ENCODE measurements around the gene FGF2.

The FGF2 gene

GRCh38 chr4:122914292-122914904 lies 87.8 kb downstream of the FGF2 start:
- Histone ChIP-seq H2BK15ac (ENCODE audit: low read length) (no peak overlapping the region), H3K4me2 (ENCODE audit: insufficient read depth, low read length, poor library complexity, severe bottlenecking) (no peak overlapping the region), H2AFZ (ENCODE audit: low read length) (no peak overlapping the region), H3K27me3 (ENCODE audit: control insufficient read depth in 3 of 3, insufficient read depth in 3 of 3, low read depth in 1 of 3, low read length in 3 of 3) (no peaks in the 10 kb centered on the region), H2BK12ac (ENCODE audit: low read length) (no peak overlapping the region), H3K9me3 (replicated peaks in 1 of 2; ENCODE audit: control insufficient read depth in 2 of 2, insufficient read depth in 1 of 2, low read depth in 1 of 2, low read length in 2 of 2) (no peaks in the 10 kb centered on the region), H3K14ac (ENCODE audit: low read length) (no peak overlapping the region), H3K18ac (ENCODE audit: low read length) (no peak overlapping the region), H3K23ac (ENCODE audit: low read depth, low read length, poor library complexity) (no peak overlapping the region), H4K8ac (ENCODE audit: low read depth, low read length) (no peak overlapping the region), H3K4ac (ENCODE audit: low read length) (no peak overlapping the region), H2AK5ac (ENCODE audit: low read depth, low read length) (no peak overlapping the region), H3K79me1 (ENCODE audit: low read depth, low read length) (no peaks in the 10 kb centered on the region), H3K36me3 (replicated peaks in 1 of 2; ENCODE audit: control insufficient read depth in 2 of 2, insufficient read depth in 2 of 2, low read length in 2 of 2) (peaks cover 4 to 81% of the 10 kb centered on the region in 2 donors), H2BK120ac (ENCODE audit: low read depth, low read length) (no peak overlapping the region), H4K91ac (ENCODE audit: low read depth, low read length, poor library complexity) (no peak overlapping the region), H3K27ac (replicated peaks; ENCODE audit: low read length) (no peak overlapping the region), H3K4me1 (ENCODE audit: control insufficient read depth in 2 of 2, insufficient read depth in 1 of 2, low read depth in 1 of 2, low read length in 2 of 2) (no peaks in the 10 kb centered on the region), H2BK5ac (ENCODE audit: low read length) (no peak overlapping the region), H3K9ac (ENCODE audit: low read depth, low read length, poor library complexity) (no peak overlapping the region), H3K4me3 (ENCODE audit: low read length in 2 of 2) (no peak overlapping the region)
- WGBS, 2 donors (ENCODE audit: extremely low coverage in 2 of 2, insufficient read length in 2 of 2, insufficient replicate concordance in 1 of 2): no CpG with 5 or more reads among the region's 4 CpGs
- DNase-seq (ENCODE audit: low spot score): no peak

DNA sequence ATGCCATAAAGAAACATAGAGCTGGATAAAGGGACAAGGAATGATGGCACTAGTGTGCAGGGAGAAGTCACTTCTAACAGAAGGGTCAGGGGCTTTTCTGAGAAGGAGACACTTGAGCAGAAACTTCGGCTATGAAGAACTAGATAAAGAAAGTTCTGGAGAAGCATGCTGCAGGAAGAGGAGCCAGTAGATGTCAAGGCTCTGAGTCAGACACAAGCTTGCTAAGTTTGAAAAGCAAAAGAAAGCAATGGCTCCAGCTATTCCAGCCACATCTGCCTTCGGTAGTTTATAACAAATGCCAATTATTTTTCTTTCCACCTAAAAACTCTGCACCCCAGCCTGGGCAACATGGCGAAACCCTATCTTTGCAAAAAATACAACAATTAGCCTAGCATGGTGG lies 88.3 kb downstream of the FGF2 start:
- no peak overlapping the region for H3K27ac ChIP-seq (replicated peaks; ENCODE audit: low read length)
- H3K79me1 ChIP-seq (ENCODE audit: low read depth, low read length): no peaks in the 10 kb centered on the region
- no peak overlapping the region for H3K18ac ChIP-seq (ENCODE audit: low read length)
- no peak for DNase-seq (ENCODE audit: low spot score)
- no peaks in the 10 kb centered on the region for H3K27me3 ChIP-seq (ENCODE audit: control insufficient read depth in 3 of 3, insufficient read depth in 3 of 3, low read depth in 1 of 3, low read length in 3 of 3)
- H2AK5ac ChIP-seq (ENCODE audit: low read depth, low read length): no peak overlapping the region
- no peak overlapping the region for H3K4me3 ChIP-seq (ENCODE audit: low read length in 2 of 2)
- no peak overlapping the region for H3K23ac ChIP-seq (ENCODE audit: low read depth, low read length, poor library complexity)
- H3K4me2 ChIP-seq (ENCODE audit: insufficient read depth, low read length, poor library complexity, severe bottlenecking): no peak overlapping the region
- WGBS, 2 donors (ENCODE audit: extremely low coverage in 2 of 2, insufficient read length in 2 of 2, insufficient replicate concordance in 1 of 2): no CpG with 5 or more reads among the region's 3 CpGs
- no peak overlapping the region for H4K8ac ChIP-seq (ENCODE audit: low read depth, low read length)
- peaks cover 4 to 76% of the 10 kb centered on the region in 2 donors for H3K36me3 ChIP-seq (replicated peaks in 1 of 2; ENCODE audit: control insufficient read depth in 2 of 2, insufficient read depth in 2 of 2, low read length in 2 of 2)
- H3K9me3 ChIP-seq (replicated peaks in 1 of 2; ENCODE audit: control insufficient read depth in 2 of 2, insufficient read depth in 1 of 2, low read depth in 1 of 2, low read length in 2 of 2): no peaks in the 10 kb centered on the region
- no peaks in the 10 kb centered on the region for H3K4me1 ChIP-seq (ENCODE audit: control insufficient read depth in 2 of 2, insufficient read depth in 1 of 2, low read depth in 1 of 2, low read length in 2 of 2)
- H2BK5ac ChIP-seq (ENCODE audit: low read length): no peak overlapping the region
- H2BK15ac ChIP-seq (ENCODE audit: low read length): no peak overlapping the region
- no peak overlapping the region for H2BK12ac ChIP-seq (ENCODE audit: low read length)
- no peak overlapping the region for H4K91ac ChIP-seq (ENCODE audit: low read depth, low read length, poor library complexity)
- no peak overlapping the region for H2AFZ ChIP-seq (ENCODE audit: low read length)
- H3K4ac ChIP-seq (ENCODE audit: low read length): no peak overlapping the region
- H3K14ac ChIP-seq (ENCODE audit: low read length): no peak overlapping the region
- H3K9ac ChIP-seq (ENCODE audit: low read depth, low read length, poor library complexity): no peak overlapping the region
- no peak overlapping the region for H2BK120ac ChIP-seq (ENCODE audit: low read depth, low read length)

GRCh38 chr4:122917731-122918130 lies 91.1 kb downstream of the FGF2 start:
- no peak overlapping the region for H3K9ac ChIP-seq (ENCODE audit: low read depth, low read length, poor library complexity)
- H3K36me3 ChIP-seq (replicated peaks in 1 of 2; ENCODE audit: control insufficient read depth in 2 of 2, insufficient read depth in 2 of 2, low read length in 2 of 2): peaks cover 4 to 48% of the 10 kb centered on the region in 2 donors
- H3K9me3 ChIP-seq (replicated peaks in 1 of 2; ENCODE audit: control insufficient read depth in 2 of 2, insufficient read depth in 1 of 2, low read depth in 1 of 2, low read length in 2 of 2): no peaks in the 10 kb centered on the region
- no peak overlapping the region for H2BK12ac ChIP-seq (ENCODE audit: low read length)
- peaks cover 3% of the 10 kb centered on the region for H3K79me1 ChIP-seq (ENCODE audit: low read depth, low read length)
- no peak overlapping the region for H2AFZ ChIP-seq (ENCODE audit: low read length)
- H3K27ac ChIP-seq (replicated peaks; ENCODE audit: low read length): no peak overlapping the region
- no CpG with 5 or more reads among the region's 5 CpGs for WGBS, 2 donors (ENCODE audit: extremely low coverage in 2 of 2, insufficient read length in 2 of 2, insufficient replicate concordance in 1 of 2)
- H3K4me2 ChIP-seq (ENCODE audit: insufficient read depth, low read length, poor library complexity, severe bottlenecking): no peak overlapping the region
- no peak overlapping the region for H3K14ac ChIP-seq (ENCODE audit: low read length)
- no peak overlapping the region for H3K18ac ChIP-seq (ENCODE audit: low read length)
- no peak overlapping the region for H2BK5ac ChIP-seq (ENCODE audit: low read length)
- no peaks in the 10 kb centered on the region for H3K4me1 ChIP-seq (ENCODE audit: control insufficient read depth in 2 of 2, insufficient read depth in 1 of 2, low read depth in 1 of 2, low read length in 2 of 2)
- H2AK5ac ChIP-seq (ENCODE audit: low read depth, low read length): no peak overlapping the region
- H2BK15ac ChIP-seq (ENCODE audit: low read length): no peak overlapping the region
- no peak overlapping the region for H4K8ac ChIP-seq (ENCODE audit: low read depth, low read length)
- no peak overlapping the region for H3K23ac ChIP-seq (ENCODE audit: low read depth, low read length, poor library complexity)
- no peak overlapping the region for H3K4me3 ChIP-seq (ENCODE audit: low read length in 2 of 2)
- DNase-seq (ENCODE audit: low spot score): no peak
- H3K4ac ChIP-seq (ENCODE audit: low read length): no peak overlapping the region
- H3K27me3 ChIP-seq (ENCODE audit: control insufficient read depth in 3 of 3, insufficient read depth in 3 of 3, low read depth in 1 of 3, low read length in 3 of 3): no peaks in the 10 kb centered on the region
- H2BK120ac ChIP-seq (ENCODE audit: low read depth, low read length): no peak overlapping the region
- no peak overlapping the region for H4K91ac ChIP-seq (ENCODE audit: low read depth, low read length, poor library complexity)

DNA sequence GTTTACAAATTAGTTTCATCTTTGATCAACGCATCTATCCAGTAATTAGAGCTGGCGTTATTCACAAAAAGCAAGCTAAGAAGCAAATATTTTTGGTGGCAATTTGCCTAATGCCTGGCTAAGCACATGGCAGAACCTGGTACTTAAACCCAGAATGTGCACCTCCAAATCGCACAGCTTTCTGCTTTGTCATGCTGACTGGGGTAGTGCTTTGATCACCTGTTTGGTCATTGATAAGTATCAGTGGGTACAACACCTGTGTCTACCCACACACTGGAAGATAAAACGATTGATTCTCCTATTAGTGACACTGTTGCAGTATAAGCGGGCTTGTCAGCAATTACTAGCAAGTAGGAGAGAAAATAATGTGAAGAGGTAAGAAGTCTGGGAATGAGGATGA lies 93.8 kb downstream of the FGF2 start:
- H3K14ac ChIP-seq (ENCODE audit: low read length): no peak overlapping the region
- peaks cover 3% of the 10 kb centered on the region for H3K79me1 ChIP-seq (ENCODE audit: low read depth, low read length)
- H2AK5ac ChIP-seq (ENCODE audit: low read depth, low read length): no peak overlapping the region
- no peaks in the 10 kb centered on the region for H3K9me3 ChIP-seq (replicated peaks in 1 of 2; ENCODE audit: control insufficient read depth in 2 of 2, insufficient read depth in 1 of 2, low read depth in 1 of 2, low read length in 2 of 2)
- H3K4me3 ChIP-seq (ENCODE audit: low read length in 2 of 2): no peak overlapping the region
- H3K23ac ChIP-seq (ENCODE audit: low read depth, low read length, poor library complexity): no peak overlapping the region
- no peak overlapping the region for H3K9ac ChIP-seq (ENCODE audit: low read depth, low read length, poor library complexity)
- no peak overlapping the region for H4K91ac ChIP-seq (ENCODE audit: low read depth, low read length, poor library complexity)
- H3K36me3 ChIP-seq (replicated peaks in 1 of 2; ENCODE audit: control insufficient read depth in 2 of 2, insufficient read depth in 2 of 2, low read length in 2 of 2): peaks cover 2 to 21% of the 10 kb centered on the region in 2 donors
- no peak overlapping the region for H2BK5ac ChIP-seq (ENCODE audit: low read length)
- H4K8ac ChIP-seq (ENCODE audit: low read depth, low read length): no peak overlapping the region
- H2BK120ac ChIP-seq (ENCODE audit: low read depth, low read length): no peak overlapping the region
- H3K4me1 ChIP-seq (ENCODE audit: control insufficient read depth in 2 of 2, insufficient read depth in 1 of 2, low read depth in 1 of 2, low read length in 2 of 2): peaks cover 4 to 6% of the 10 kb centered on the region in 2 donors
- H3K27ac ChIP-seq (replicated peaks; ENCODE audit: low read length): no peak overlapping the region
- no peak for DNase-seq (ENCODE audit: low spot score)
- no CpG with 5 or more reads among the region's 5 CpGs for WGBS, 2 donors (ENCODE audit: extremely low coverage in 2 of 2, insufficient read length in 2 of 2, insufficient replicate concordance in 1 of 2)
- no peaks in the 10 kb centered on the region for H3K27me3 ChIP-seq (ENCODE audit: control insufficient read depth in 3 of 3, insufficient read depth in 3 of 3, low read depth in 1 of 3, low read length in 3 of 3)
- no peak overlapping the region for H2BK12ac ChIP-seq (ENCODE audit: low read length)
- no peak overlapping the region for H2BK15ac ChIP-seq (ENCODE audit: low read length)
- H3K4ac ChIP-seq (ENCODE audit: low read length): no peak overlapping the region
- H3K4me2 ChIP-seq (ENCODE audit: insufficient read depth, low read length, poor library complexity, severe bottlenecking): no peak overlapping the region
- no peak overlapping the region for H3K18ac ChIP-seq (ENCODE audit: low read length)
- H2AFZ ChIP-seq (ENCODE audit: low read length): no peak overlapping the region
